GM23338 (cell line): ENCODE results near the gene DPH6. TPM values are rescaled to one million over a fixed set of nuclear protein-coding genes. Genes with fewer than 3 reads are reported as not detected.

Experiments
- ATAC-seq: fragments of 200-7000 bp; cut with Tn5 transposase; 3 replicates; pipeline ENCODE4 v1.9.1; 2020
- DNase-seq: peaks from one replicate; pipeline ENCODE4 v3.0.0-alpha.2; 2015; ENCODE audit warnings: low spot score
- H2AFZ ChIP-seq: fragments of 200-600 bp; sonication (generic); 2 replicates; pipeline ENCODE4 v1.8.0; 2016; ENCODE audit warnings: antibody characterized with exemption, mild to moderate bottlenecking, moderate library complexity
- H3F3A ChIP-seq: fragments of 200-600 bp; sonication (generic); replicated peaks from 2 replicates; pipeline ENCODE4 v1.8.0; 2017; ENCODE audit warnings: antibody characterized with exemption, mixed run types, low read depth
- H3K27ac ChIP-seq: fragments of 200-600 bp; sonication (generic); 2 replicates; pipeline ENCODE4 v1.6.1; 2016; ENCODE audit warnings: low read depth
- H3K27me3 ChIP-seq: fragments of 200-600 bp; sonication (generic); 2 replicates; pipeline ENCODE4 v1.8.0; 2016; ENCODE audit warnings: mild to moderate bottlenecking, mixed run types, moderate library complexity; ENCODE audit not compliant: insufficient read depth
- H3K36me3 ChIP-seq: fragments of 200-600 bp; sonication (generic); 2 replicates; pipeline ENCODE4 v1.8.0; 2016; ENCODE audit warnings: mild to moderate bottlenecking; ENCODE audit not compliant: insufficient read depth
- H3K4me1 ChIP-seq: fragments of 200-600 bp; sonication (generic); 2 replicates; pipeline ENCODE4 v1.8.0; 2016; ENCODE audit warnings: mild to moderate bottlenecking, moderate library complexity; ENCODE audit not compliant: insufficient read depth
- H3K4me2 ChIP-seq: fragments of 200-600 bp; sonication (generic); 2 replicates; pipeline ENCODE4 v1.7.1; 2017; ENCODE audit warnings: mixed run types
- H3K4me3 ChIP-seq: fragments of 200-600 bp; sonication (generic); 2 replicates; pipeline ENCODE4 v1.6.1; 2016; ENCODE audit warnings: mixed run types
- H3K79me2 ChIP-seq: fragments of 200-600 bp; sonication (generic); replicated peaks from 2 replicates; pipeline ENCODE4 v1.8.0; 2017; ENCODE audit warnings: mild to moderate bottlenecking; ENCODE audit not compliant: insufficient read depth
- H3K9me2 ChIP-seq: fragments of 200-600 bp; sonication (generic); 2 replicates; pipeline ENCODE4 v1.8.0; 2017; ENCODE audit not compliant: insufficient read depth
- H4K20me1 ChIP-seq: fragments of 200-600 bp; sonication (generic); replicated peaks from 2 replicates; pipeline ENCODE4 v1.8.0; 2017; ENCODE audit warnings: mild to moderate bottlenecking; ENCODE audit not compliant: insufficient read depth
- H3K27ac Mint-ChIP-seq: 2 replicates; pipeline ENCODE4 v1.8.0; 2020; ENCODE audit warnings: inconsistent platforms, mild to moderate bottlenecking, moderate library complexity, mixed read lengths
- H3K27me3 Mint-ChIP-seq: 3 replicates; pipeline ENCODE4 v1.8.0; 2022; ENCODE audit warnings: low read depth, mild to moderate bottlenecking, moderate library complexity, mixed read lengths, inconsistent platforms; ENCODE audit not compliant: insufficient read depth, poor library complexity
- H3K36me3 Mint-ChIP-seq: 3 replicates; pipeline ENCODE4 v1.8.0; 2021; ENCODE audit warnings: low read depth, mild to moderate bottlenecking, inconsistent platforms, moderate library complexity, mixed read lengths
- H3K4me1 Mint-ChIP-seq: 3 replicates; pipeline ENCODE4 v1.8.0; 2020; ENCODE audit warnings: mild to moderate bottlenecking, inconsistent platforms, mixed read lengths
- H3K4me3 Mint-ChIP-seq: 3 replicates; pipeline ENCODE4 v1.8.0; 2021; ENCODE audit warnings: moderate library complexity, mild to moderate bottlenecking, inconsistent platforms, mixed read lengths
- H3K9me3 Mint-ChIP-seq: 3 replicates; pipeline ENCODE4 v1.8.0; 2020; ENCODE audit warnings: moderate library complexity, mild to moderate bottlenecking, inconsistent platforms, mixed read lengths
- CREB1 ChIP-seq: fragments of 250-450 bp; sonication (Bioruptor Pico); IDR thresholded peaks from 2 replicates; pipeline ENCODE4 v1.5.0; 2020; ENCODE audit warnings: low read depth, mild to moderate bottlenecking, moderate library complexity
- EZH2 ChIP-seq: fragments of 200-600 bp; sonication (generic); IDR thresholded peaks from one replicate; pipeline ENCODE4 v1.8.0; 2017; ENCODE audit warnings: antibody characterized with exemption, mild to moderate bottlenecking, low read depth; ENCODE audit not compliant: unreplicated experiment
- EZH2phosphoT487 ChIP-seq: fragments of 200-600 bp; sonication (generic); IDR thresholded peaks from one replicate; pipeline ENCODE4 v1.8.1; 2018; ENCODE audit warnings: antibody characterized with exemption; ENCODE audit not compliant: unreplicated experiment
- JUNB ChIP-seq: IDR thresholded peaks from one replicate; pipeline ENCODE4 v1.6.1; 2016; ENCODE audit warnings: antibody characterized with exemption; ENCODE audit not compliant: unreplicated experiment
- NANOG ChIP-seq: IDR thresholded peaks from 2 replicates; pipeline ENCODE4 v1.6.1; 2016; ENCODE audit warnings: antibody characterized with exemption, borderline replicate concordance
- POLR2AphosphoS5 ChIP-seq: IDR thresholded peaks from 2 replicates; pipeline ENCODE4 v1.6.1; 2016; ENCODE audit warnings: antibody characterized with exemption, low read depth
- ZNF114 ChIP-seq: fragments of 250-450 bp; sonication (Bioruptor Pico); IDR thresholded peaks from 2 replicates; pipeline ENCODE4 v1.5.0; 2020; ENCODE audit warnings: mild to moderate bottlenecking, moderate library complexity
- ZNF331 ChIP-seq: fragments of 250-450 bp; sonication (Bioruptor Pico); IDR thresholded peaks from 2 replicates; pipeline ENCODE4 v1.5.0; 2020; ENCODE audit warnings: low read depth, mild to moderate bottlenecking, moderate library complexity
- polyA plus RNA-seq: library from polyadenylated mRNA; unstranded; fragments of >200 nt; fragmentation: Nextera tagmentation; extraction: Ambion mirVana; gene quantifications from 2 replicates; pipeline ENCODE4 v1.2.1, GENCODE V29; 2016
- total RNA-seq: library from RNA; depleted of rRNA; stranded (reverse); fragments of >200 nt; shearing (Covaris generic); gene quantifications from 2 replicates; pipeline ENCODE4 v1.2.3, GENCODE V29; 2014
- TF ChIP-seq, protein P1 (sequence below): fragments of 250-450 bp; sonication (Bioruptor Pico); IDR thresholded peaks from 2 replicates; pipeline ENCODE4 v1.5.0; 2020; ENCODE audit warnings: mild to moderate bottlenecking, moderate library complexity
- TF ChIP-seq, protein P2 (sequence below): IDR thresholded peaks from 2 replicates; pipeline ENCODE4 v1.6.1; 2016; ENCODE audit warnings: antibody characterized with exemption
- TF ChIP-seq, protein P3 (sequence below), 2 experiments: fragments of 200-600 bp in 1 of 2; sonication (generic) in 1 of 2; conservative IDR thresholded peaks; 2 replicates each; pipeline versions ENCODE4 v1.5.1 to v1.6.1; 2016 to 2017; ENCODE audit warnings: antibody characterized with exemption in 2 of 2, low read depth in 2 of 2, mild to moderate bottlenecking in 2 of 2, moderate library complexity in 1 of 2

Gene DPH6
- total and polyA plus RNA-seq, 2 experiments from 2014 or later = 37.9 to 46.9 TPM

DNA sequence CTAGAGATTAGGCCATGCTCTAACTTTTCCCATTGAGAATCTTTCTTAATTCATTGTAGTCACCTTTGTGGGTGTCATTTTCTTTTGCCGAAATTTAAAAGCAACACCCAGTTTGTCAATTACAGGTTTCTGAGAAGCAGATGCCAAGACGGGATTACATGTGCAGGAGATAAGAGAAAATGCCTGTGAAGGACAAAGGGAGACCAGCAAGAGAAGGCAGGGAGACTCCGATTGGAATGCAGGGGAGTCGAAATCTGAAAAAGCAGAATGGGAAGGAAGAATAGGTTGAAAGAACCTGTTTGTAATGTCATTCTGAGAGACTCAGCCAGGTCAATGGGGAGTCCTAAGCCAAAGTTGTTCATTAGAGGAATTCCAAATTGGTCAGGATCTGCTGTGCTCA is 3.6 kb upstream of the DPH6 start:
- H4K20me1 ChIP-seq = no peaks in the 10 kb centered on the region
- no peak overlapping the region for H3K4me3 ChIP-seq
- TF ChIP-seq, protein P1, sequence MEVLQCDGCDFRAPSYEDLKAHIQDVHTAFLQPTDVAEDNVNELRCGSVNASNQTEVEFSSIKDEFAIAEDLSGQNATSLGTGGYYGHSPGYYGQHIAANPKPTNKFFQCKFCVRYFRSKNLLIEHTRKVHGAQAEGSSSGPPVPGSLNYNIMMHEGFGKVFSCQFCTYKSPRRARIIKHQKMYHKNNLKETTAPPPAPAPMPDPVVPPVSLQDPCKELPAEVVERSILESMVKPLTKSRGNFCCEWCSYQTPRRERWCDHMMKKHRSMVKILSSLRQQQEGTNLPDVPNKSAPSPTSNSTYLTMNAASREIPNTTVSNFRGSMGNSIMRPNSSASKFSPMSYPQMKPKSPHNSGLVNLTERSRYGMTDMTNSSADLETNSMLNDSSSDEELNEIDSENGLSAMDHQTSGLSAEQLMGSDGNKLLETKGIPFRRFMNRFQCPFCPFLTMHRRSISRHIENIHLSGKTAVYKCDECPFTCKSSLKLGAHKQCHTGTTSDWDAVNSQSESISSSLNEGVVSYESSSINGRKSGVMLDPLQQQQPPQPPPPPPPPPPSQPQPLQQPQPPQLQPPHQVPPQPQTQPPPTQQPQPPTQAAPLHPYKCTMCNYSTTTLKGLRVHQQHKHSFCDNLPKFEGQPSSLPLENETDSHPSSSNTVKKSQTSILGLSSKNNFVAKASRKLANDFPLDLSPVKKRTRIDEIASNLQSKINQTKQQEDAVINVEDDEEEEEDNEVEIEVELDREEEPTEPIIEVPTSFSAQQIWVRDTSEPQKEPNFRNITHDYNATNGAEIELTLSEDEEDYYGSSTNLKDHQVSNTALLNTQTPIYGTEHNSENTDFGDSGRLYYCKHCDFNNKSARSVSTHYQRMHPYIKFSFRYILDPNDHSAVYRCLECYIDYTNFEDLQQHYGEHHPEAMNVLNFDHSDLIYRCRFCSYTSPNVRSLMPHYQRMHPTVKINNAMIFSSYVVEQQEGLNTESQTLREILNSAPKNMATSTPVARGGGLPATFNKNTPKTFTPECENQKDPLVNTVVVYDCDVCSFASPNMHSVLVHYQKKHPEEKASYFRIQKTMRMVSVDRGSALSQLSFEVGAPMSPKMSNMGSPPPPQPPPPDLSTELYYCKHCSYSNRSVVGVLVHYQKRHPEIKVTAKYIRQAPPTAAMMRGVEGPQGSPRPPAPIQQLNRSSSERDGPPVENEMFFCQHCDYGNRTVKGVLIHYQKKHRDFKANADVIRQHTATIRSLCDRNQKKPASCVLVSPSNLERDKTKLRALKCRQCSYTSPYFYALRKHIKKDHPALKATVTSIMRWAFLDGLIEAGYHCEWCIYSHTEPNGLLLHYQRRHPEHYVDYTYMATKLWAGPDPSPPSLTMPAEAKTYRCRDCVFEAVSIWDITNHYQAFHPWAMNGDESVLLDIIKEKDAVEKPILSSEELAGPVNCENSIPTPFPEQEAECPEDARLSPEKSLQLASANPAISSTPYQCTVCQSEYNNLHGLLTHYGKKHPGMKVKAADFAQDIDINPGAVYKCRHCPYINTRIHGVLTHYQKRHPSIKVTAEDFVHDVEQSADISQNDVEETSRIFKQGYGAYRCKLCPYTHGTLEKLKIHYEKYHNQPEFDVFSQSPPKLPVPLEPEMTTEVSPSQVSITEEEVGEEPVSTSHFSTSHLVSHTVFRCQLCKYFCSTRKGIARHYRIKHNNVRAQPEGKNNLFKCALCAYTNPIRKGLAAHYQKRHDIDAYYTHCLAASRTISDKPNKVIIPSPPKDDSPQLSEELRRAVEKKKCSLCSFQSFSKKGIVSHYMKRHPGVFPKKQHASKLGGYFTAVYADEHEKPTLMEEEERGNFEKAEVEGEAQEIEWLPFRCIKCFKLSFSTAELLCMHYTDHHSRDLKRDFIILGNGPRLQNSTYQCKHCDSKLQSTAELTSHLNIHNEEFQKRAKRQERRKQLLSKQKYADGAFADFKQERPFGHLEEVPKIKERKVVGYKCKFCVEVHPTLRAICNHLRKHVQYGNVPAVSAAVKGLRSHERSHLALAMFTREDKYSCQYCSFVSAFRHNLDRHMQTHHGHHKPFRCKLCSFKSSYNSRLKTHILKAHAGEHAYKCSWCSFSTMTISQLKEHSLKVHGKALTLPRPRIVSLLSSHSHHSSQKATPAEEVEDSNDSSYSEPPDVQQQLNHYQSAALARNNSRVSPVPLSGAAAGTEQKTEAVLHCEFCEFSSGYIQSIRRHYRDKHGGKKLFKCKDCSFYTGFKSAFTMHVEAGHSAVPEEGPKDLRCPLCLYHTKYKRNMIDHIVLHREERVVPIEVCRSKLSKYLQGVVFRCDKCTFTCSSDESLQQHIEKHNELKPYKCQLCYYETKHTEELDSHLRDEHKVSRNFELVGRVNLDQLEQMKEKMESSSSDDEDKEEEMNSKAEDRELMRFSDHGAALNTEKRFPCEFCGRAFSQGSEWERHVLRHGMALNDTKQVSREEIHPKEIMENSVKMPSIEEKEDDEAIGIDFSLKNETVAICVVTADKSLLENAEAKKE (CRISPR knock-in tag) = peak; percentile 28; the same call in 1 of the 2 replicates
- TF ChIP-seq ZNF331 = no peak
- DNase-seq (peak; percentile 55), ATAC-seq (peak; percentile 13)
- H3F3A ChIP-seq = no peaks in the 10 kb centered on the region; the same call in 1 of the 2 replicates
- no peak overlapping the region for H2AFZ ChIP-seq
- H3K4me1 ChIP-seq = peaks cover 37% of the 10 kb centered on the region
- H3K27me3 ChIP-seq = no peaks in the 10 kb centered on the region
- Mint-ChIP-seq H3K27me3 (no peaks in the 10 kb centered on the region), H3K9me3 (peaks cover 2% of the 10 kb centered on the region; the same call in 1 of the 3 replicates), H3K4me3 (peak overlapping the region; percentile 8; the same call in 1 of the 3 replicates), H3K27ac (peak overlapping the region; percentile 85), H3K4me1 (peaks cover 50% of the 10 kb centered on the region), H3K36me3 (peaks cover 11% of the 10 kb centered on the region; the same call in 2 of the 3 replicates)
- peak overlapping the region; percentile 98 for H3K27ac ChIP-seq
- no peaks in the 10 kb centered on the region for H3K9me2 ChIP-seq
- H3K36me3 ChIP-seq = no peaks in the 10 kb centered on the region
- H3K79me2 ChIP-seq = no peaks in the 10 kb centered on the region
- H3K4me2 ChIP-seq = peak overlapping the region; percentile 84

DNA sequence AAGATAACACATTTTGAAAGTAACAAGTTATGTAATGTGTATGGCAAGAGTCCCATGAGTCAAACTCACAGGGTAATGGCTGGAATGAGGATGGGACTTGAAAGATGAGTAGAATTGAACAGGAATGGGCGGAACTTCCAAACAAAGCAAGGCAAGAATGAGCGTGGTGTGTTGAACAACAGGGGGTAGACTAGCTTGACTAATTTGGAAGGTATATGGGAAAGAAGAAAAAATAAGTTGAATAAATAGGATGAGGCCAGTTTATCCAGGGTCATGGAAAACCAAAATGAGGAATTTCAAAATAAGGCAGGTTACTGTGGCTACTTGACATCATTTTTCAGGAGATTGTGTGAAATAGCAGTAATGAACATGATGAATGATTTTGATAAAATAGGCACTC is 2.5 kb upstream of the DPH6 start:
- peak overlapping the region; percentile 85 for H3K27ac Mint-ChIP-seq
- H3K27me3 ChIP-seq = no peaks in the 10 kb centered on the region
- peaks cover 37% of the 10 kb centered on the region for H3K4me1 ChIP-seq
- no peak overlapping the region for H2AFZ ChIP-seq
- H3F3A ChIP-seq = no peaks in the 10 kb centered on the region; the same call in 1 of the 2 replicates
- no peaks in the 10 kb centered on the region for H3K27me3 Mint-ChIP-seq
- H3K9me2 ChIP-seq = no peaks in the 10 kb centered on the region
- peaks cover 45% of the 10 kb centered on the region for H3K4me1 Mint-ChIP-seq
- peak; percentile 81 for DNase-seq
- H4K20me1 ChIP-seq = no peaks in the 10 kb centered on the region
- ATAC-seq = peak; percentile 16
- peaks cover 11% of the 10 kb centered on the region; the same call in 2 of the 3 replicates for H3K36me3 Mint-ChIP-seq
- peak overlapping the region; percentile 84 for H3K4me2 ChIP-seq
- H3K79me2 ChIP-seq = 0 out of 2 replicates have a peak, but pooled peaks cover 3% of the 10 kb centered on the region
- H3K9me3 Mint-ChIP-seq = peaks cover 2% of the 10 kb centered on the region; the same call in 1 of the 3 replicates
- H3K36me3 ChIP-seq = no peaks in the 10 kb centered on the region
- peak overlapping the region; percentile 71; the same call in 1 of the 2 replicates for H3K4me3 ChIP-seq
- H3K27ac ChIP-seq = peak overlapping the region; percentile 98
- peak overlapping the region; percentile 41 for H3K4me3 Mint-ChIP-seq
- TF ChIP-seq POLR2AphosphoS5 (no peak), EZH2 (no peak), CREB1 (no peak), NANOG (no peak), ZNF114 (CRISPR knock-in tag) (no peak), EZH2phosphoT487 (no peak), JUNB (no peak)
- TF ChIP-seq, protein P2, sequence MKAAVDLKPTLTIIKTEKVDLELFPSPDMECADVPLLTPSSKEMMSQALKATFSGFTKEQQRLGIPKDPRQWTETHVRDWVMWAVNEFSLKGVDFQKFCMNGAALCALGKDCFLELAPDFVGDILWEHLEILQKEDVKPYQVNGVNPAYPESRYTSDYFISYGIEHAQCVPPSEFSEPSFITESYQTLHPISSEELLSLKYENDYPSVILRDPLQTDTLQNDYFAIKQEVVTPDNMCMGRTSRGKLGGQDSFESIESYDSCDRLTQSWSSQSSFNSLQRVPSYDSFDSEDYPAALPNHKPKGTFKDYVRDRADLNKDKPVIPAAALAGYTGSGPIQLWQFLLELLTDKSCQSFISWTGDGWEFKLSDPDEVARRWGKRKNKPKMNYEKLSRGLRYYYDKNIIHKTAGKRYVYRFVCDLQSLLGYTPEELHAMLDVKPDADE = no peak
- TF ChIP-seq, protein P3, sequence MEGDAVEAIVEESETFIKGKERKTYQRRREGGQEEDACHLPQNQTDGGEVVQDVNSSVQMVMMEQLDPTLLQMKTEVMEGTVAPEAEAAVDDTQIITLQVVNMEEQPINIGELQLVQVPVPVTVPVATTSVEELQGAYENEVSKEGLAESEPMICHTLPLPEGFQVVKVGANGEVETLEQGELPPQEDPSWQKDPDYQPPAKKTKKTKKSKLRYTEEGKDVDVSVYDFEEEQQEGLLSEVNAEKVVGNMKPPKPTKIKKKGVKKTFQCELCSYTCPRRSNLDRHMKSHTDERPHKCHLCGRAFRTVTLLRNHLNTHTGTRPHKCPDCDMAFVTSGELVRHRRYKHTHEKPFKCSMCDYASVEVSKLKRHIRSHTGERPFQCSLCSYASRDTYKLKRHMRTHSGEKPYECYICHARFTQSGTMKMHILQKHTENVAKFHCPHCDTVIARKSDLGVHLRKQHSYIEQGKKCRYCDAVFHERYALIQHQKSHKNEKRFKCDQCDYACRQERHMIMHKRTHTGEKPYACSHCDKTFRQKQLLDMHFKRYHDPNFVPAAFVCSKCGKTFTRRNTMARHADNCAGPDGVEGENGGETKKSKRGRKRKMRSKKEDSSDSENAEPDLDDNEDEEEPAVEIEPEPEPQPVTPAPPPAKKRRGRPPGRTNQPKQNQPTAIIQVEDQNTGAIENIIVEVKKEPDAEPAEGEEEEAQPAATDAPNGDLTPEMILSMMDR (conservative IDR thresholded peaks at IDR 0.05; ENCODE audit: low read depth in 2 of 2) = no peak
